Fibroblast of villous mesenchyme (primary cell): ENCODE data around the gene ABCD1. TPM values are rescaled to one million over a fixed set of nuclear protein-coding genes. Genes with fewer than 3 reads are reported as not detected.

Experiments used
- DNase-seq: peaks from one replicate; pipeline ENCODE4 v3.0.0-alpha.2; 2010; ENCODE audit warnings: low read depth
- H3K4me3 ChIP-seq: 2 replicates; pipeline ENCODE4 v1.5.1; 2011; ENCODE audit warnings: low read depth, mild to moderate bottlenecking, low read length
- CTCF ChIP-seq: IDR thresholded peaks from 2 replicates; pipeline ENCODE4 v1.5.1; 2012; ENCODE audit warnings: low read depth, mild to moderate bottlenecking, low read length; ENCODE audit not compliant: insufficient read depth
- total RNA-seq: library from RNA; depleted of rRNA; stranded (reverse); fragments of >200 nt; gene quantifications from 2 replicates; pipeline ENCODE4 v1.2.3, GENCODE V29; 2012

Gene ABCD1
- total RNA-seq, 1 donor, result 15.5 TPM

- no peak for TF ChIP-seq CTCF
- no peak overlapping the region for H3K4me3 ChIP-seq
- DNase-seq, result no peak
Observed at GRCh38 chrX:153781428-153782047, 56.9 kb downstream of the ABCD1 start.

- TF ChIP-seq CTCF, result no peak
- no peak overlapping the region for H3K4me3 ChIP-seq
- DNase-seq, result no peak
Observed at GRCh38 chrX:153782313-153782712, 57.7 kb downstream of the ABCD1 start.

GRCh38 chrX:153782871-153783270 lies 58.2 kb downstream of the ABCD1 start:
- DNase-seq, result no peak
- no peak for TF ChIP-seq CTCF

GRCh38 chrX:153783378-153784013 lies 58.8 kb downstream of the ABCD1 start:
- H3K4me3 ChIP-seq, result no peak overlapping the region
- no peak for TF ChIP-seq CTCF
- no peak for DNase-seq

More at GRCh38 chrX:153782871-153783270, 58.2 kb downstream of the ABCD1 start:
- no peak overlapping the region for H3K4me3 ChIP-seq

- no peak for TF ChIP-seq CTCF
- no peak for DNase-seq
- H3K4me3 ChIP-seq, result no peak overlapping the region
Observed at GRCh38 chrX:153784325-153784967, 59.8 kb downstream of the ABCD1 start.

- no peak for TF ChIP-seq CTCF
Observed at GRCh38 chrX:153786669-153787068, 62.0 kb downstream of the ABCD1 start.

More at GRCh38 chrX:153786669-153787068, 62.0 kb downstream of the ABCD1 start:
- no peak overlapping the region for H3K4me3 ChIP-seq
- no peak for DNase-seq
